Lower leg skin (tissue), 3 donors: ENCODE results near the gene SNX3.

Experiments used
- CTCF ChIP-seq, 3 donors: fragments of 450-650 bp; IDR thresholded peaks; one replicate each; pipeline ENCODE4 v1.5.1; 2016; ENCODE audit warnings: antibody characterized with exemption in 3 of 3, mild to moderate bottlenecking in 3 of 3, moderate library complexity in 2 of 3
- POLR2A ChIP-seq, 2 donors: fragments of 450-650 bp; IDR thresholded peaks; one replicate each; pipeline ENCODE4 v1.6.1; 2016 to 2017; ENCODE audit warnings: antibody characterized with exemption in 2 of 2, mild to moderate bottlenecking in 1 of 2, moderate library complexity in 1 of 2

- TF ChIP-seq CTCF (IDR thresholded peaks at IDR 0.05) = no peak
- TF ChIP-seq POLR2A (IDR thresholded peaks at IDR 0.05) = no peak
These were observed 25.5 kb upstream of the SNX3 start for GRCh38 chr6:108286366-108286765.
